Activated naive CD4-positive, alpha-beta T cell treated with anti-CD3 and anti-CD28 coated beads, Interleukin-2, amount 50 U/mL, for 72 hours (primary cell): ENCODE data around the gene RUNX1. TPM values are rescaled to one million over a fixed set of nuclear protein-coding genes. Genes with fewer than 3 reads are reported as not detected.

Experiments used
- ATAC-seq, 2 donors: fragments of 150-1000 bp; cut with Tn5 transposase; 2 replicates each; pipeline ENCODE4 v1.10.0; 2021; ENCODE audit warnings: mild to moderate bottlenecking in 2 of 2, moderate library complexity in 2 of 2
- DNase-seq, 2 donors: peaks; one replicate each; pipeline ENCODE4 v3.0.0; 2021 to 2022; ENCODE audit warnings: low spot score in 2 of 2
- H3K27ac Mint-ChIP-seq, 2 donors: one replicate each; pipeline ENCODE4 v1.8.0; 2022; ENCODE audit warnings: mild to moderate bottlenecking in 2 of 2, mixed read lengths in 2 of 2
- H3K36me3 Mint-ChIP-seq, 2 donors: one replicate each; pipeline ENCODE4 v1.8.0; 2022; ENCODE audit warnings: mixed read lengths in 2 of 2
- H3K9me3 Mint-ChIP-seq, 2 donors: one replicate each; pipeline ENCODE4 v1.8.0; 2022; ENCODE audit warnings: mixed read lengths in 2 of 2
- total RNA-seq, 2 donors: library from RNA; stranded (reverse); gene quantifications; one replicate each; pipeline ENCODE4 v1.2.3, GENCODE V29; 2022

RUNX1 gene
- total RNA-seq, 2 donors from 2014 or later, result 44.9 to 80.4 TPM

GRCh38 chr21:34890724-34891612, 158.1 kb downstream of the RUNX1 start:
- no peak for ATAC-seq
- peak in 1 of 2 donors; percentile 63 for DNase-seq

GRCh38 chr21:34890470-34890723, 158.7 kb downstream of the RUNX1 start:
- Mint-ChIP-seq H3K9me3 (no peaks in the 10 kb centered on the region), H3K27ac (peak overlapping the region in 1 of 2 donors; percentile 99), H3K36me3 (peaks cover 21 to 22% of the 10 kb centered on the region in 2 donors)
- ATAC-seq, result no peak
- no peak for DNase-seq

More at GRCh38 chr21:34890724-34891612, 158.1 kb downstream of the RUNX1 start:
- Mint-ChIP-seq H3K27ac (peak overlapping the region in 1 of 2 donors; percentile 99), H3K9me3 (peaks cover under 1 to 3% of the 10 kb centered on the region in 2 donors), H3K36me3 (peaks cover 18 to 19% of the 10 kb centered on the region in 2 donors)

- Mint-ChIP-seq H3K36me3 (peaks cover 21 to 26% of the 10 kb centered on the region in 2 donors), H3K27ac (peak overlapping the region in 1 of 2 donors; percentile 99), H3K9me3 (no peaks in the 10 kb centered on the region)
- peak; percentile 53 to 60 for ATAC-seq
- peak; percentile 81 to 90 for DNase-seq
These were observed 159.2 kb downstream of the RUNX1 start for GRCh38 chr21:34889676-34890469.

GRCh38 chr21:34889320-34889675, 159.8 kb downstream of the RUNX1 start:
- peak overlapping the region; percentile 96 to 99 for H3K27ac Mint-ChIP-seq
- peaks cover 21 to 26% of the 10 kb centered on the region in 2 donors for H3K36me3 Mint-ChIP-seq
- H3K9me3 Mint-ChIP-seq, result no peaks in the 10 kb centered on the region
- ATAC-seq (no peak), DNase-seq (peak in 1 of 2 donors; percentile 57)

- Mint-ChIP-seq H3K27ac (peak overlapping the region; percentile 99 to 100), H3K36me3 (peaks cover 27 to 29% of the 10 kb centered on the region in 2 donors), H3K9me3 (no peaks in the 10 kb centered on the region)
- DNase-seq (peak; percentile 78 to 94), ATAC-seq (peak; percentile 53 to 68)
These were observed 160.4 kb downstream of the RUNX1 start for GRCh38 chr21:34888569-34889319.

- Mint-ChIP-seq H3K36me3 (peaks cover 29 to 37% of the 10 kb centered on the region in 2 donors), H3K9me3 (no peaks in the 10 kb centered on the region), H3K27ac (peak overlapping the region; percentile 99 to 100)
- DNase-seq, result peak; percentile 84 to 95
- ATAC-seq, result peak; percentile 73 to 76
These were observed 161.2 kb downstream of the RUNX1 start for GRCh38 chr21:34887725-34888568.

- H3K27ac Mint-ChIP-seq, result peak overlapping the region; percentile 99 to 100
- H3K9me3 Mint-ChIP-seq, result no peaks in the 10 kb centered on the region
- no peak for DNase-seq
- peaks cover 35 to 46% of the 10 kb centered on the region in 2 donors for H3K36me3 Mint-ChIP-seq
- no peak for ATAC-seq
These were observed 162.0 kb downstream of the RUNX1 start for GRCh38 chr21:34887105-34887442.

GRCh38 chr21:34886240-34887104, 162.6 kb downstream of the RUNX1 start:
- DNase-seq, result peak in 1 of 2 donors; percentile 67
- Mint-ChIP-seq H3K27ac (peak overlapping the region; percentile 99 to 100), H3K9me3 (no peaks in the 10 kb centered on the region), H3K36me3 (peaks cover 35 to 48% of the 10 kb centered on the region in 2 donors)
- ATAC-seq, result no peak

GRCh38 chr21:34885626-34886239, 163.4 kb downstream of the RUNX1 start:
- Mint-ChIP-seq H3K36me3 (peaks cover 39 to 48% of the 10 kb centered on the region in 2 donors), H3K27ac (peak overlapping the region; percentile 66 to 99), H3K9me3 (no peaks in the 10 kb centered on the region)
- ATAC-seq, result no peak
- DNase-seq, result no peak

- Mint-ChIP-seq H3K9me3 (no peaks in the 10 kb centered on the region), H3K27ac (peak overlapping the region; percentile 15 to 99), H3K36me3 (peaks cover 44 to 48% of the 10 kb centered on the region in 2 donors)
- DNase-seq, result no peak
- no peak for ATAC-seq
These were observed 164.0 kb downstream of the RUNX1 start for GRCh38 chr21:34885125-34885524.

GRCh38 chr21:34884346-34884929, 164.7 kb downstream of the RUNX1 start:
- no peak for DNase-seq
- peak overlapping the region; percentile 74 to 82 for H3K27ac Mint-ChIP-seq
- H3K9me3 Mint-ChIP-seq, result no peaks in the 10 kb centered on the region
- ATAC-seq, result no peak
- H3K36me3 Mint-ChIP-seq, result peaks cover 48 to 51% of the 10 kb centered on the region in 2 donors

GRCh38 chr21:34883491-34884271, 165.4 kb downstream of the RUNX1 start:
- ATAC-seq (no peak), DNase-seq (no peak)
- no peaks in the 10 kb centered on the region for H3K9me3 Mint-ChIP-seq
- H3K27ac Mint-ChIP-seq, result peak overlapping the region; percentile 74 to 82
- peaks cover 48 to 52% of the 10 kb centered on the region in 2 donors for H3K36me3 Mint-ChIP-seq

GRCh38 chr21:34882719-34883131, 166.4 kb downstream of the RUNX1 start:
- no peak for ATAC-seq
- Mint-ChIP-seq H3K27ac (peak overlapping the region; percentile 38 to 74), H3K36me3 (peaks cover 46 to 55% of the 10 kb centered on the region in 2 donors), H3K9me3 (no peaks in the 10 kb centered on the region)
- no peak for DNase-seq
